ENCODE data around the gene JMJD7. TPM values are rescaled to one million over a fixed set of nuclear protein-coding genes. Genes with fewer than 3 reads are reported as not detected.

Gene JMJD7
- 10 to 100 TPM; 20.4 to 36.9 (median 30.5) TPM for total RNA-seq

GRCh38 chr15:41827880-41828806 is at the start of gene JMJD7:
Gene JMJD7 (plus strand): TSS chr15:41828092. CDS start chr15:41828125, 33 bp downstream.
- no peaks in the 10 kb centered on the region for H3K9me3 ChIP-seq
- peak within 1 kb of the TSS; percentile 89 to 97 (median 92) for H3K27ac ChIP-seq
- intact Hi-C loops (cut with DNase I): no loop called here
- no peaks in the 10 kb centered on the region for H3K27me3 ChIP-seq
- DNase-seq: peak; percentile 74
- WGBS, 2 donors: 0 to 1% methylated on average over 19 to 22 of the region's 66 CpGs
- H3K4me3 ChIP-seq: peak within 1 kb of the TSS; percentile 61 to 86 (median 77)
- peaks cover 14 to 52% (median 25%) of the 10 kb centered on the region in 3 donors for H3K36me3 ChIP-seq
- H3K4me1 ChIP-seq: peaks cover 28 to 63% (median 44%) of the 10 kb centered on the region in 3 donors
- TF ChIP-seq POLR2A (IDR thresholded peaks at IDR 0.05): peak in 3 of 4 donors; percentile 68 to 87 (median 77)
- peak in 1 of 6 experiments; percentile 5 for TF ChIP-seq CTCF (IDR thresholded peaks at IDR 0.05)

- no peak for DNase-seq
- WGBS, 2 donors: 50 to 53% methylated on average over 1 of the region's 1 CpG
- Histone ChIP-seq H3K4me1 (peaks cover 32 to 91% (median 64%) of the 10 kb centered on the region in 3 donors), H3K4me3 (peak overlapping the region in 1 of 4 donors; percentile 82), H3K36me3 (no peaks in the 10 kb centered on the region), H3K27ac (peak overlapping the region; percentile 61 to 91 (median 76)), H3K9me3 (no peaks in the 10 kb centered on the region), H3K27me3 (no peaks in the 10 kb centered on the region)
- TF ChIP-seq POLR2A (IDR thresholded peaks at IDR 0.05) (no peak), CTCF (IDR thresholded peaks at IDR 0.05) (no peak)
- intact Hi-C loops (cut with DNase I): loop anchor here (5.0 kb wide), 1 partner anchor 129 kb away; no protein-coding TSS in a partner anchor
These were observed 49.4 kb upstream of the JMJD7 start for GRCh38 chr15:41778521-41778920.

- intact Hi-C loops (cut with DNase I): loop anchor here (5.0 kb wide), 1 partner anchor 128 kb away; no protein-coding TSS in a partner anchor
- Histone ChIP-seq H3K4me1 (peaks cover 32 to 95% (median 60%) of the 10 kb centered on the region in 3 donors), H3K27ac (peak overlapping the region; percentile 64 to 91 (median 76)), H3K27me3 (no peaks in the 10 kb centered on the region), H3K9me3 (no peaks in the 10 kb centered on the region), H3K4me3 (no peak overlapping the region), H3K36me3 (no peaks in the 10 kb centered on the region)
- TF ChIP-seq POLR2A (IDR thresholded peaks at IDR 0.05) (no peak), CTCF (IDR thresholded peaks at IDR 0.05) (no peak)
- WGBS, 2 donors: 29 to 47% methylated on average over 3 to 4 of the region's 4 CpGs
- DNase-seq: no peak
These were observed 48.2 kb upstream of the JMJD7 start for GRCh38 chr15:41779662-41780157.

GRCh38 chr15:41780266-41780665 is 47.6 kb upstream of the JMJD7 start:
- Histone ChIP-seq H3K4me3 (no peak overlapping the region), H3K36me3 (no peaks in the 10 kb centered on the region), H3K27ac (peak overlapping the region; percentile 64 to 91 (median 76)), H3K4me1 (peaks cover 28 to 90% (median 59%) of the 10 kb centered on the region in 3 donors), H3K9me3 (no peaks in the 10 kb centered on the region), H3K27me3 (no peaks in the 10 kb centered on the region)
- TF ChIP-seq CTCF (IDR thresholded peaks at IDR 0.05): no peak
- TF ChIP-seq POLR2A (IDR thresholded peaks at IDR 0.05): no peak
- intact Hi-C loops (cut with DNase I): no loop called here
- WGBS, 2 donors: 29 to 30% methylated on average over 2 of the region's 2 CpGs
- DNase-seq: no peak

GRCh38 chr15:41780727-41781126 is 47.2 kb upstream of the JMJD7 start:
- intact Hi-C loops (cut with DNase I): no loop called here
- DNase-seq: no peak
- Histone ChIP-seq H3K27me3 (no peaks in the 10 kb centered on the region), H3K9me3 (no peaks in the 10 kb centered on the region), H3K27ac (peak overlapping the region; percentile 64 to 91 (median 76)), H3K36me3 (no peaks in the 10 kb centered on the region), H3K4me1 (peaks cover 23 to 85% (median 54%) of the 10 kb centered on the region in 3 donors), H3K4me3 (no peak overlapping the region)
- TF ChIP-seq CTCF (IDR thresholded peaks at IDR 0.05): no peak
- TF ChIP-seq POLR2A (IDR thresholded peaks at IDR 0.05): no peak
- 17 to 22% methylated on average over 1 of the region's 1 CpG for WGBS, 2 donors
